Tibial nerve (tissue), 3 donors: ENCODE results near the gene VSTM2B.

Source experiments
- POLR2A ChIP-seq, 2 donors: fragments of 450-650 bp; IDR thresholded peaks; one replicate each; pipeline ENCODE4 v1.6.1; 2017; ENCODE audit warnings: antibody characterized with exemption in 2 of 2, mild to moderate bottlenecking in 2 of 2, moderate library complexity in 2 of 2
- TF ChIP-seq, protein P1 (sequence below), 5 experiments: fragments of 200-600 bp in 3 of 5; fragments of 450-650 bp in 2 of 5; sonication (generic) in 3 of 5; IDR thresholded peaks; one replicate each; pipeline ENCODE4 v1.5.1; 2016 to 2019; ENCODE audit warnings: antibody characterized with exemption in 5 of 5, mild to moderate bottlenecking in 3 of 5, moderate library complexity in 2 of 5

DNA sequence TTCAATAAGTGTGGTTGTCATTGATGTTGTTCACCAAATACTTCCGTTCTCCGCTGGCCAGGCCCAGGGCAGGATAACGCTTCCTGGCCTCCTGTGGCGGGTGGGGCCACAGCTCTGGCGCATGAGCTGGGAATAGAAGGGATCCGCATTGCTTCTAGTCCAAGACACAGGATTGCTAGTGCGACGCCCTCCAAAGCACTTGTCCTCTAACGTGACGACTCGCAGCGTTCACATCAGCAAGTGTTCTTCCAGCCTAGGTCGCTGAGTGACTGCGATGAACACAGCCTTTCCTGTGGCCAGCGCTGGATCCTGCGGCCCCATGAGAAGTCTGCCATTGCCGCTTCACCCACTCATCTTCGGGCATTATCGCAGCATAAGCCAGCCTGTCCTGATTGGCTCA lies 39.4 kb downstream of the VSTM2B start:
- TF ChIP-seq, protein P1, sequence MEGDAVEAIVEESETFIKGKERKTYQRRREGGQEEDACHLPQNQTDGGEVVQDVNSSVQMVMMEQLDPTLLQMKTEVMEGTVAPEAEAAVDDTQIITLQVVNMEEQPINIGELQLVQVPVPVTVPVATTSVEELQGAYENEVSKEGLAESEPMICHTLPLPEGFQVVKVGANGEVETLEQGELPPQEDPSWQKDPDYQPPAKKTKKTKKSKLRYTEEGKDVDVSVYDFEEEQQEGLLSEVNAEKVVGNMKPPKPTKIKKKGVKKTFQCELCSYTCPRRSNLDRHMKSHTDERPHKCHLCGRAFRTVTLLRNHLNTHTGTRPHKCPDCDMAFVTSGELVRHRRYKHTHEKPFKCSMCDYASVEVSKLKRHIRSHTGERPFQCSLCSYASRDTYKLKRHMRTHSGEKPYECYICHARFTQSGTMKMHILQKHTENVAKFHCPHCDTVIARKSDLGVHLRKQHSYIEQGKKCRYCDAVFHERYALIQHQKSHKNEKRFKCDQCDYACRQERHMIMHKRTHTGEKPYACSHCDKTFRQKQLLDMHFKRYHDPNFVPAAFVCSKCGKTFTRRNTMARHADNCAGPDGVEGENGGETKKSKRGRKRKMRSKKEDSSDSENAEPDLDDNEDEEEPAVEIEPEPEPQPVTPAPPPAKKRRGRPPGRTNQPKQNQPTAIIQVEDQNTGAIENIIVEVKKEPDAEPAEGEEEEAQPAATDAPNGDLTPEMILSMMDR (IDR thresholded peaks at IDR 0.05), result no peak
- TF ChIP-seq POLR2A (IDR thresholded peaks at IDR 0.05), result no peak
